Measurements from ENCODE around the gene CCK.
"Not testable (repeated sequence)": the region's sequence is repeated elsewhere in the genome, so short reads cannot be mapped to it uniquely, and the experiment has no call there.

Gene CCK

DNA sequence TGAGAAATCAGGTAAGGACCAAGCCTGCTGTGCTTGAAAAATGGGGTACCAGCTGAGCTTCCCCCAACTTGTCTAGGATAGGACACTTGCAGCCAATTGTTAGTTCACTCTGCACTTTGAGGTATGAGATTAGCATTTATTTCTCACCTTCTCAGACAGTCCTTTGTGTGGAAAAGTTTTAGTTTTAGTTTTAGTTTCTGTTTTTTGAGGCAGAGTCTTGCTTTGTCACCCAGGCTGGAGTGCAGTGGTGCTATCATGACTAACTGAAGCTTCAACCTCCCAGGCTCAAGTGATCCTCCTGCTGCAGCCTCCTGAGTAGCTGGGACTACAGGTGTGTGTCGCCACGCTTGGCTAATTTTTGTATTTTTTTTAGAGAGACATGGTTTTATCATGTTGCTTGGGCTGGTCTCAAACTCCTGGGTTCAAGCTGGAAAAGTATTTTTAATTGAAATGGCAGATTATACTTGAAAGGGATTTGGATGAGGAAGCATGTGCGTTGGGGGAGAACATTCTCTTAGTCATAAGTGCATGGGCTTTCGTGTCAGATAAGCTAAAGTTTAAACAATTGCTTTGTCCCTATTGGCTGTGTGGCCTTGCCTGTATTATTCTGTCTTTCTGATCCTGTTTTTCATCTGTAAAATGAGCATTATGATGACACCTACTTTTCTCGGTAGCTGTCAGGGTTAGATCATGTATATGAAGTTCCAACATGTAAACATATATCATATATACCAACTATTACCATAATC is 25.2 kb upstream of the CCK start:
- Histone ChIP-seq H3K4me1 (no peaks in the 10 kb centered on the region), H3K36me3 (no peaks in the 10 kb centered on the region), H3K27me3 (peaks cover 0 to 11% of the 10 kb centered on the region in 2 donors), H3K9me3 (no peaks in the 10 kb centered on the region), H3K4me3 (no peak overlapping the region), H3K27ac (no peak overlapping the region)
- no peak for DNase-seq
- TF ChIP-seq, protein P1, sequence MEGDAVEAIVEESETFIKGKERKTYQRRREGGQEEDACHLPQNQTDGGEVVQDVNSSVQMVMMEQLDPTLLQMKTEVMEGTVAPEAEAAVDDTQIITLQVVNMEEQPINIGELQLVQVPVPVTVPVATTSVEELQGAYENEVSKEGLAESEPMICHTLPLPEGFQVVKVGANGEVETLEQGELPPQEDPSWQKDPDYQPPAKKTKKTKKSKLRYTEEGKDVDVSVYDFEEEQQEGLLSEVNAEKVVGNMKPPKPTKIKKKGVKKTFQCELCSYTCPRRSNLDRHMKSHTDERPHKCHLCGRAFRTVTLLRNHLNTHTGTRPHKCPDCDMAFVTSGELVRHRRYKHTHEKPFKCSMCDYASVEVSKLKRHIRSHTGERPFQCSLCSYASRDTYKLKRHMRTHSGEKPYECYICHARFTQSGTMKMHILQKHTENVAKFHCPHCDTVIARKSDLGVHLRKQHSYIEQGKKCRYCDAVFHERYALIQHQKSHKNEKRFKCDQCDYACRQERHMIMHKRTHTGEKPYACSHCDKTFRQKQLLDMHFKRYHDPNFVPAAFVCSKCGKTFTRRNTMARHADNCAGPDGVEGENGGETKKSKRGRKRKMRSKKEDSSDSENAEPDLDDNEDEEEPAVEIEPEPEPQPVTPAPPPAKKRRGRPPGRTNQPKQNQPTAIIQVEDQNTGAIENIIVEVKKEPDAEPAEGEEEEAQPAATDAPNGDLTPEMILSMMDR (IDR thresholded peaks at IDR 0.05): no peak
- intact Hi-C loops (cut with DNase I; ENCODE audit: low total_unique reads): no loop called here

DNA sequence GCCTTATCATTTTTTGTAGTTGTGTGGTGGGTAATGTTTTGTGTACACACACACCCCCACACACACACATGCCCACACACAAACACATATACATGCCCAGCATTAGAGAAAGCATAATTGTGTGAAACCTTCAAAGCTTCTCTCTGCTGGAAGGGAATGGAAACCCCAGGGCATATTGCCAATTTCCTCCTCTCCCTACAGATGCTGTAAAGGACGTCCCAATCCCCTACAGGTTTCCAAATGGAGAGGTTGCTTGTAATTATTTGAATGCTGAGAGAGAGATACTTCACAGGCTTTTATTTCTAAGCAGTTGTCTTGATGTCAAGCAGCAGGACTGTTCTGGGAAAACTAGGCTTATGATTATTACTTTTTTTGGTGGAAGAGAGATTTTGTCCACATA is 23.0 kb upstream of the CCK start:
- Histone ChIP-seq H3K27me3 (peaks cover 0 to 4% of the 10 kb centered on the region in 2 donors), H3K27ac (no peak overlapping the region), H3K4me3 (no peak overlapping the region), H3K4me1 (no peaks in the 10 kb centered on the region), H3K9me3 (no peaks in the 10 kb centered on the region), H3K36me3 (no peaks in the 10 kb centered on the region)
- intact Hi-C loops (cut with DNase I; ENCODE audit: low total_unique reads): no loop called here
- TF ChIP-seq, protein P1 (IDR thresholded peaks at IDR 0.05): no peak
- DNase-seq: no peak

DNA sequence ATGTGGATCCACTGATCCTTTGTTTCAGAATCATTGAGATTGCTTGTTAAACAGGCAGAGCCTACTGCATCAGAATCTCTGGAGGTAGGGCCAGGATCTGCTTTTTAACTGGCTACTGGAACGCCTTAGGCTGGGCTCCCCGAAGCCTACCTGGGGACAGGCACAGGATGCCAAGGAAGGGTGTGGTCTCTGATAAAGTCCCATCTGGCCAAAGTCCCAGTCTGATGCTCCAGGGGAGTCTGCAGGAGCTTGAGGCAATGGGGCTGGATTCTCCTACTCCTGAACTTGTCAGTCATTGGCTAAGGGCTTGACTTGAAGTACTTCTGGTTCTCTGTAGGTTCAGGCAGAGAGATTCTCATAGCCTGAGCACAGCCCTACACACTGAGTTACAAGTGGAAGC is 22.4 kb upstream of the CCK start:
- Histone ChIP-seq H3K27ac (no peak overlapping the region), H3K4me3 (no peak overlapping the region), H3K4me1 (no peaks in the 10 kb centered on the region), H3K36me3 (no peaks in the 10 kb centered on the region), H3K27me3 (peaks cover 0 to 4% of the 10 kb centered on the region in 2 donors), H3K9me3 (no peaks in the 10 kb centered on the region)
- intact Hi-C loops (cut with DNase I; ENCODE audit: low total_unique reads): no loop called here
- TF ChIP-seq, protein P1 (IDR thresholded peaks at IDR 0.05): no peak
- no peak for DNase-seq

DNA sequence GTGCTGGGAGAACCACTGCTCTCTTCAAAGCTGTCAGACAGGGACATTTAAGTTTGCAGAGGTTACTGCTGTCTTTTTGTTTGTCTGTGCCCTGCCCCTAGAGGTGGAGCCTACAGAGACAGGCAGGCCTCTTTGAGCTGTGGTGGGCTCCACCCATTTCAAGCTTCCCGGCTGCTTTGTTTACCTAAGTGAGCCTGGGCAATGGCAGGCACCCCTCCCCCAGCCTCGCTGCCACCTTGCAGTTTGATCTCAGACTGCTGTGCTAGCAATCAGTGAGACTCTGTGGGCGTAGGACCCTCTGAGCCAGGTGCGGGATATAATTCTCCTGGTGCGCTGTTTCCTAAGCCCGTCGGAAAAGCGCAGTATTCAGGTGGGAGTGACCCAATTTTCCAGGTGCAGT is 21.4 kb upstream of the CCK start:
- H3K27ac ChIP-seq; H3K4me1 ChIP-seq; DNase-seq; intact Hi-C loops (cut with DNase I; ENCODE audit: low total_unique reads); H3K36me3 ChIP-seq; H3K9me3 ChIP-seq; H3K4me3 ChIP-seq; H3K27me3 ChIP-seq: not testable (repeated sequence)

DNA sequence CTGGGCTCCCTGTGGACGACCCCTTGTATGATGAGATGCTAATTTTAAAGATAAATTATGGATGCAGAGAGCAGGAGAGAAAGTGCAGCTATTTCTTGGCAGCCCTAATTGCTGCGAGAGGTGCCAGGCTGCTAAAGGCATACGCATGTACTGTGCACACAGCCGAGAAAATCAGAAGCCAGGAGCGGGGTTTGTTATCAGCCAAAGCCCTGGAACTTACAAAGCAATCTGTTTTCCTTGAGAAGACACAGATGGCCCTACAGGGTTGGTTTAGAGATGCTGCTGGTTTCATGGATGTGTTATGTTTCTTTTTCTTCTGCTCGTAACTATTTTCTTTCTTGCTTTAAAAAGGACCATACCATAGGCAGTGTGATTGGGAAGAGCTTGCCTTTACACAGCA is 11.7 kb upstream of the CCK start:
- Histone ChIP-seq H3K4me1 (no peaks in the 10 kb centered on the region), H3K27me3 (no peaks in the 10 kb centered on the region), H3K9me3 (peaks cover 0 to 5% (median 4%) of the 10 kb centered on the region in 3 donors), H3K36me3 (no peaks in the 10 kb centered on the region), H3K27ac (no peak overlapping the region), H3K4me3 (no peak overlapping the region)
- intact Hi-C loops (cut with DNase I; ENCODE audit: low total_unique reads): no loop called here
- DNase-seq: no peak
- TF ChIP-seq, protein P1 (IDR thresholded peaks at IDR 0.05): no peak

DNA sequence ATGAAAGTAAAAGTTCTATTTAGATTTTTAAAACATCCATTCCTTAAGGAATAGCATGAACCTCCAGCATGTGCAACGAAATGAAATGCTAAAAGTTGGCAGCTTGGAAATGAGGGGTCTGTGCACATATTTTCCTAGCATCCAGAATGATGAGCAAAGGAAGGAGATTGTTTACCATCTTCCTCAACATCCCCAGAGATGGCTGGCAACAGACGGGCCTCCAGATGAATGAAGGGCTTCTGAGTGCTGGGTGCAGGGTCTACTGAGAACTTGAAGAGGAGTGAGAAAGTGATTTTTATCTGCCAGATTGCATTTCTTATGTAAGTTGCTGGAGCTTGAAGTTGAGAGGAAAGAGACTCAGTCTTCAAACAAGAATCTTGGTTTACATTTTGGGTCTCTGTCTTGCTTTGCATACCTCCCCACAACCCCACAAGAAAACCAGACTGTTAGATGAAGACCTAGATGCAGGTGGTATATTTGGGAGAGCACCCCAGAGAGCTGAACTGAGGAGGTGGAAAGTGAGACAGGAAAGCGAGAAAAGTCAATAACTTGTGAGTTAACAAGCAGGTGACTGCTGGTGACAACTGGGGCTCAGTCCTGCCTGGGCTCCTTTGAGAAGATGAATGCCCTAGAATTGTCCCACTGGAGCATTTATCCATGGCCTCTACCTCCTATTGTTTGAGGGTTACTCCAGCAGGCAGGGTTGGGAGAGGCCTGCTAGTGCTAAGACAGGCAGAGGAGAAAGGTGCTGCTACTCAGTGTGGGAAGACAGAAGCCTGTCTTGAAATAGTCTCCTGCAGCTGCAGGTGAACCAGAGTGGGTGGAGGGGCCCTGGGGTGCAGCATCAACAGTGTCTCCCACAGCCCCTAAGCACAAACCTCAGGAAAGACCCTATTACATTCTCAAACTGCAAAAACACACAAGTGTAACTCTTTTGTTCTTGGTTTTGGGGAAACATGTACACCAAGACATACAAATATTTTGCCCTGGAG is 10.5 kb upstream of the CCK start:
- intact Hi-C loops (cut with DNase I; ENCODE audit: low total_unique reads): no loop called here
- no peaks in the 10 kb centered on the region for H3K36me3 ChIP-seq
- H3K27ac ChIP-seq: no peak overlapping the region
- no peak for DNase-seq
- H3K9me3 ChIP-seq: peaks cover 0 to 5% (median 4%) of the 10 kb centered on the region in 3 donors
- TF ChIP-seq, protein P1 (IDR thresholded peaks at IDR 0.05): no peak
- H3K4me3 ChIP-seq: no peak overlapping the region
- H3K4me1 ChIP-seq: no peaks in the 10 kb centered on the region
- no peaks in the 10 kb centered on the region for H3K27me3 ChIP-seq

All from tibial artery (tissue), 4 donors.